Activated naive CD4-positive, alpha-beta T cell treated with anti-CD3 and anti-CD28 coated beads, Interleukin-2, amount 50 U/mL, for 72 hours (primary cell): Measurements from ENCODE around the gene RRAS. TPM values are rescaled to one million over a fixed set of nuclear protein-coding genes. Genes with fewer than 3 reads are reported as not detected.
"Not testable (repeated sequence)": the region's sequence is repeated elsewhere in the genome, so short reads cannot be mapped to it uniquely, and the experiment has no call there.

ENCODE experiments used
- ATAC-seq, 2 donors: fragments of 150-1000 bp; cut with Tn5 transposase; 2 replicates each; pipeline ENCODE4 v1.10.0; 2021; ENCODE audit warnings: mild to moderate bottlenecking in 2 of 2, moderate library complexity in 2 of 2
- DNase-seq, 2 donors: peaks; one replicate each; pipeline ENCODE4 v3.0.0; 2021 to 2022; ENCODE audit warnings: low spot score in 2 of 2
- H3K27ac Mint-ChIP-seq, 2 donors: one replicate each; pipeline ENCODE4 v1.8.0; 2022; ENCODE audit warnings: mild to moderate bottlenecking in 2 of 2, mixed read lengths in 2 of 2
- H3K36me3 Mint-ChIP-seq, 2 donors: one replicate each; pipeline ENCODE4 v1.8.0; 2022; ENCODE audit warnings: mixed read lengths in 2 of 2
- H3K9me3 Mint-ChIP-seq, 2 donors: one replicate each; pipeline ENCODE4 v1.8.0; 2022; ENCODE audit warnings: mixed read lengths in 2 of 2
- total RNA-seq, 2 donors: library from RNA; stranded (reverse); gene quantifications; one replicate each; pipeline ENCODE4 v1.2.3, GENCODE V29; 2022

RRAS gene
- total RNA-seq, 2 donors from 2014 or later, result 6.0 to 12.9 TPM

DNA sequence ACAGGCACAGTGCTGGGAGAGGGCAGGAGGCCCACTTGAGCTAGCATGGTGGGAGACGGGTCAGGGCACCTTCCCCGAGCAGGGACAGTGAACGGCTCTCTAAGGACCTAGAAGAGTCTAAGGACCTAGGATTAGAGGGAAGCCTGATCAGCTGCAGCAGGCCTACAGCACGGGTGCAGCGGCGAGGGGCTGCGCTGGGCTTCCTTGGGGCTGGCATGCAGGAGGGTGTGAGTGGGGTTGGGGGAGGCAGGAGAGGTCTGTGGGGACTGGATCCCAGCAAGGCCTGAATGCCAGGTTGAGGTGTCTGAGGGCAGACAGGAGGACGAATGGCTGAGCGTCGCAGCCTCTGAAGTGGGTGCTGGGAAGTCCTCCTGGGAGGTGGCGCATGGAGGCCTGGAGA is 5.6 kb upstream of the RRAS start:
- H3K36me3 Mint-ChIP-seq, result peaks cover 12 to 16% of the 10 kb centered on the region in 2 donors
- no peak for ATAC-seq

GRCh38 chr19:49643466-49643865 is 3.5 kb upstream of the RRAS start:
- Mint-ChIP-seq H3K36me3 (peaks cover 15 to 19% of the 10 kb centered on the region in 2 donors), H3K9me3 (no peaks in the 10 kb centered on the region), H3K27ac (peak overlapping the region; percentile 99)
- no peak for ATAC-seq
- no peak for DNase-seq

More for the DNA sequence above, 5.6 kb upstream of the RRAS start:
- DNase-seq, result no peak
- peak overlapping the region in 1 of 2 donors; percentile 22 for H3K27ac Mint-ChIP-seq
- no peaks in the 10 kb centered on the region for H3K9me3 Mint-ChIP-seq

DNA sequence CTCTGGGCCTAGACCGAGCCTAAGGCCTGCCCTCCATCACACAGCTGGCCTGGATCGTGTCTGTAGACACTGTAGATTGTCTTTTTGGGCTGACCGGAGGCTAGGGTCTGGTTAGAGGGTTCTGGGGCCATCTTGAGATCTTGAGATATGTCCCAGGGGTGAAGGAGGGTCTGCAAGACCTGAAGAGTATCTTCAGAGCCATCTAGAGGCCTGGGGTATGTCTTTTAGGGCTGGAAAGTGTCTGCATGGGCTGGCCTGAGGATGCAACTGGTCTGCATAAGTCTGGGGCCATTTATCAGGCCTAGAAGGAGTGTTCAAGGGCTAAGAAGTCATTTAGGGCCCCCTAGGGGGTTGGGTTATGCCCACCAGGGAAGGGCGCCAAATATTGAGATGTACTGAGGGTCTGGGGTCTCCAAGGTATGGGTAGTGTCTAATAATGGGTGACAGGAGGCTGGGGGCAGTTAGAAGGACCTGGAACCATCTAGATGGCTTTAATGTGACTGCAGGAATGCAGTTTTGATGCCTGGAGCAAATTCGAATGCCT is 2.6 kb upstream of the RRAS start:
- Mint-ChIP-seq H3K36me3 (peaks cover 15 to 19% of the 10 kb centered on the region in 2 donors), H3K9me3 (no peaks in the 10 kb centered on the region), H3K27ac (peak overlapping the region; percentile 99)
- DNase-seq (no peak), ATAC-seq (no peak)

GRCh38 chr19:49641688-49642491 is 1.9 kb upstream of the RRAS start, which contains the start of gene SCAF1:
Gene SCAF1, plus strand, starts transcription at chr19:49642209. Its CDS starts 2,818 bp downstream, at chr19:49645027.
- H3K36me3 Mint-ChIP-seq, result peaks cover 15 to 18% of the 10 kb centered on the region in 2 donors
- H3K9me3 Mint-ChIP-seq, result no peaks in the 10 kb centered on the region
- DNase-seq (peak; percentile 99 to 100), ATAC-seq (peak; percentile 69 to 75)
- peak within 1 kb of the TSS; percentile 99 for H3K27ac Mint-ChIP-seq

DNA sequence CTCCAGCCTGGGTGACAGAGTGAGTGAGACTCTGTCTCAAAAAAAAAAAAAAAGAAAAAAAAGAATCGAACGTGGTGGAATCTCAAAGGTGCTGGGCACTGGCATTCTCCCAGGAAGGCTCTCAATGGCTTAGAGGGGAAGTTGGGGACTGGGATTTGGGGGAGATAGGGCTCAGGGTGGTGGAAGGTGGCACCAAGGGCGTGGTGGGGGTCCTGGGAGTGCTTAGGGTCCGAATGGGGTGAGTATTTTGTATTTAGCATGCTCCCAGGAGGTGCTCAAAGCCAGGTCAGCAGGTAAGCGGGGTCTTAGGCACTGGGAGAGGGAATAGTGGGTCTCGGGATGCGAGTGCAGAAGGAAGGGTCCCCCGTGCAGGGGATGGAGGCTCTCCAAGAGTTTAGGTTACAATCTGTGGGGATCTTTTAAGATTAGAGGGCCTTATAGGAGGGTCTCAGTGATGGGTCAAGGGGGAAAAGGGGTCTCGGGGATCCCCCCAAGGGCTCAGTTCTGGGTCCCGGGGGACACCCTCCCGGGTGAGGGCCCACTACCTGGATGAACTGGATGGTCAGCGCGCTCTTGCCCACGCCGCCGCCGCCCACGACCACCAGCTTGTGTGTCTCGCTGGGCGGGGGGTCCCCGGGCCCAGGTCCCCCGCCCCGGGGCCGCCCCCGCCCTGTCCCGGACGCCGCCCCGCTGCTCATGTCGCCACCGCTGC is 386 bp downstream of the RRAS start:
- ATAC-seq, result no peak

DNA sequence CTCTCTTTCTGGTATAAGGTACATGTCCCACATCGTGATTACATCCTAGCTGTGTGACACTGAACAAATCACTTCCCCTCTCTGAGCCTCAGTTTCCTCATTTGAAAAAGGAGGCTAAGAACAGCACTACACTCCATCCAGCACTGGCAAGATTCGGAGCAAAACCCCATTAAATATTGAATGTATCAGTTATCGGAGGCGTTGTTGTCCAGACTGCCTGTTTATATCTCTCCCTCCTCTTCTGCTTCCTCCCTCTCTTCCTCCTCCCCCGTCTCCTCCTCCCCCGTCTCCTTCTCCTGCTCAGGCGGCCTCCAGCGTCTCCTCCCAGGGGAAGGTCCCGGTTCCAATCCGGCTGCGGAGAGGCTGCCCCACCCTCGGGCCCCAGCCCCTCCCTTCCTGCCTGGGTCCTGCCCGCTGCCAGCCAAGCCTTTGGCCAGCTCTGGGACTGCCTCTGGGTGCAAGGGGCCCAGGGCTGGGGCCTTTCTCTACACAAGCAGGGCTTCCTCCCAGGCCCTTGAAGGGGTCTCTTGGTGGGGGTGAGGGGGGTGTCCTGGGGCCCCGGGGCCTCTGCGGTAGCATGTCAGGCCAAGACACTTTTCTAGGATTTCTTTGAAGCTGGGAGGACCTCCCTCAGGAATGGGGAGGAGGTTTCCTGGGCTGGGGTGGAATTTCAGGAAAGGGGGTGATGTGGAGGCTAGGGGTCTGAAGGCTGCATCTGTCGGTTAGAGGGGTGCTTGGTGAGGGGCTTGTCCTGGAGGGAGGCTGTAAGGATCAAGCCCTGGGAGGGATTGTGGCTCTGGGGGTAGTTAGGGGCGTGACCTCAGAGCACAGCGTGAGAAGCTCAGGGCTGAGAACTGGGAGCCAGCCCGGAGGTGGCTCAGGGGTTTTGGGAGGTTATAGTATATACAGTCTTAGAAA is 1.9 kb downstream of the RRAS start:
- DNase-seq, result peak in 1 of 2 donors; percentile 55
- Mint-ChIP-seq H3K9me3 (no peaks in the 10 kb centered on the region), H3K36me3 (peaks cover 12 to 15% of the 10 kb centered on the region in 2 donors), H3K27ac (peak overlapping the region in 1 of 2 donors; percentile 17)
- no peak for ATAC-seq

More for the DNA sequence above, 386 bp downstream of the RRAS start:
- no peak for DNase-seq
- H3K36me3 Mint-ChIP-seq, result peaks cover 12 to 15% of the 10 kb centered on the region in 2 donors
- H3K9me3 Mint-ChIP-seq, result no peaks in the 10 kb centered on the region
- peak overlapping the region; percentile 61 to 86 for H3K27ac Mint-ChIP-seq

DNA sequence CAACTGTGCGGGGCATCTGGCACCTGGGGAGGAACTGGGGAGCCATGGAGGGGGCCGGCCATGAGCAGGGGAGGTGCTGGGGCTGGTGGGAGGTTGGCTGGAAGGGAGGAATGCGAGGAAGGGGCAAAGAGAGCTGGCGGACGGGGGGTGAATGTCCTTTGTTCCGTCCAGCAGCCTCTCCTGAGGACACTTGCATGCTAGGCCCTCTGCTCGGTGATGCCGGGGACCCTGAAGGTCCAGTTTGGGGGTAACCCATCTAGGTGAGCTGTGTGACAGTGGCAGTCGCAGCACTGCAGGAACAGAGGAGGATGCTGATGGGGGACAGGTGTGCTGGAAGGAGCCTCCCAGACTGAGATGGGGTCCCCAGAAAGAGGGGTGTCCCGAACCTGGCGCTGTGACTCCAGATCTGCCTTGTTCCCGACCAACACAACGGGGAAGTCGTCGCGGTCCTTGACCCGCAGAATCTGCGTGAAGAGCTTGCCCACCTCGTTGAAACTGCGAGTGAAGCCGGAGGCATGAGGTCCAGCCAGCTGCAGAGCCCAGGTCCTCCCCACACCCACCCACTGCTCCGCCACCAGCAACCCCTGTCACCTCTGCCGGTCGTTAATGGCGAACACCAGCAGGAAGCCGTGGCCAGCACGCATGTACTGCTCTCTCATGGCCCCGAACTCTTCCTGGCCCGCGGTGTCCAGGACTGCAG is 3.6 kb downstream of the RRAS start:
- no peak overlapping the region for H3K27ac Mint-ChIP-seq
- ATAC-seq (no peak), DNase-seq (no peak)
- no peaks in the 10 kb centered on the region for H3K9me3 Mint-ChIP-seq
- H3K36me3 Mint-ChIP-seq, result peaks cover 7 to 8% of the 10 kb centered on the region in 2 donors

DNA sequence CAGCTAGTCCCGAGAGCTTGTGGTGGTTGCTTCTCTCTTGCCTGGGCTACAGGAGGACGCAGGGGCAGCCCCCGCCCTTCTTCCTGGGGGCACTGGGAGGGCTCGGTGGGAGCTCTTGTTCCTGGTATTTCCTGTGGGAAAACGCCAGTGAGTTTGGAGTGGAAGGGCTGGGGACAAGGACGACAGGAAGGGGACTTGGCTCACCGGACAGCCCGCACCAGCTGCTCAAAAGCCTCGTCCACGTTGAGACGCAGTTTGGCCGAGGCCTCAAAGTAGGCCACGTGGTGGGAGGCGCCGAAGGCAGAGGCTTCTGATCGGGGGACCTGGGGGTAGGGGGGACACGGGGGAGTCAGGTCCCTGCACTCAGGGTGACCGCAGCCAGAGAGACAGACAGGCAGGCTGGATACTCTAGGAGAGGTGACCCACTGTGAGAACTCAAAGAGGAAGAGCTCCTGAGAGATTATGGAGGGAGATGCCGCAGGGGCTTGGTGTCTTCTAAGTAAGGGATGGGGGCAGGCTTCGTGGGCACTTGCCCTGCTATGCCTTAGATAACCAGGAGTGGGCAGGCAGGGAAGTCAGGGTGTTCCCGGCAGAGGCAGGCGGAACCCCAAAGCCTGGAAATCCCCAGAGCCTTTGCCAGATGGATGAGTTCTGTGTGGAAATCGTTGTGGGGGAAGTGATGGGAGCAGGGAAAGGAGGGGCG is 4.3 kb downstream of the RRAS start:
- DNase-seq (no peak), ATAC-seq (no peak)
- Mint-ChIP-seq H3K9me3 (no peaks in the 10 kb centered on the region), H3K36me3 (peaks cover 3 to 5% of the 10 kb centered on the region in 2 donors), H3K27ac (peak overlapping the region; percentile 55 to 57)

GRCh38 chr19:49633273-49633672 is 6.7 kb downstream of the RRAS start:
- not testable (repeated sequence) for H3K27ac Mint-ChIP-seq, DNase-seq, ATAC-seq, H3K9me3 Mint-ChIP-seq, H3K36me3 Mint-ChIP-seq

GRCh38 chr19:49632576-49632975 is 7.4 kb downstream of the RRAS start:
- DNase-seq (no peak), ATAC-seq (no peak)
- H3K36me3 Mint-ChIP-seq, result no peaks in the 10 kb centered on the region
- H3K9me3 Mint-ChIP-seq, result no peaks in the 10 kb centered on the region
- peak overlapping the region; percentile 29 to 81 for H3K27ac Mint-ChIP-seq

- no peak for ATAC-seq
- H3K36me3 Mint-ChIP-seq, result no peaks in the 10 kb centered on the region
- H3K27ac Mint-ChIP-seq, result peak overlapping the region in 1 of 2 donors; percentile 81
- no peak for DNase-seq
- no peaks in the 10 kb centered on the region for H3K9me3 Mint-ChIP-seq
Measured at GRCh38 chr19:49631610-49632192, 8.2 kb downstream of the RRAS start.

DNA sequence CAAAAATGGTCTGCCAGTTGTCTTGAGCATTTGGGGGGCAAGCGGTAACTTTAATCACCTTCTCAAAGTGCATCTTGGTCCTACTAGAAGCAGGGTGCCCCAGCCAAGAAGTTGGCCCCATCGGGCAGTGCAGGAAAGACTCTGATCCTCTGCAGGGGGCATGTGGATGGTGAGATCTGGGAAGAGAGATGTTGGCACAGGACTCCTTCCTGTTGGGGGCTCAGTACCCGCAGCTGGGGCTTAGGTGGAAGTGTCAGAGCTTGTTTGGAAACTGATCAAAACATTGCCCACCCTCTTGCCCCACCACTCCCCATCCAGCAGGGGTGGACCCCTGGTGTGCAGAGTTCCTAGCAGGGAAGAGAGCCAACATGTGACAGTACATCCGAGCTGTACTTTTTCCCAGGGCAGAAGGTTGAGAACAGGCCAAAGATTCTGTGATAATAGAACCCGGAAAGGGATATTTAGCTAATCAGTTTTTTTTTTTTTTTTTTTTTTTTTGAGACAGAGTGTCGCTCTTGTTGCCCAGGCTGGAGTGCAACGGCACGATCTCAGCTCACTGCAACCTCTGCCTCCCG is 8.8 kb downstream of the RRAS start:
- no peaks in the 10 kb centered on the region for H3K9me3 Mint-ChIP-seq
- no peak for ATAC-seq
- no peaks in the 10 kb centered on the region for H3K36me3 Mint-ChIP-seq
- H3K27ac Mint-ChIP-seq, result no peak overlapping the region
- no peak for DNase-seq

DNA sequence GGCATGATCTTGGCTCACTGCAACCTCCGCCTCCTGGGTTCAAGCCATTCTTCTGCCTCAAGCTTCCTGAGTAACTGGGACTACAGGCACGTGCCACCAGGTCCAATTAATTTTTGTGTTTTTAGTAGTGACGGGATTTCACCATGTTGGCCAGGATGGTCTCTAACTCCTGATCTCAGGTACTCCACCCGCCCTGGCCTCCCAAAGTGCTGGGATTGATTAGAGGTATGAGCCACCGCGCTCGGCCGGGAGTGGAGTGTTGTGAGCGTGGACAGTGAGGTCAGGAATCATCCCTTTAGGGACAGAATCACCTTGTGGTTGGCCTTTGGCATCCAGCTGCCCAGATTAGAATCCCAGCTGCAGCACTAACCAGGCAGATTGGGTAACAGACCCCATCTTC is 10.3 kb downstream of the RRAS start:
- ATAC-seq, result no peak
- no peaks in the 10 kb centered on the region for H3K9me3 Mint-ChIP-seq
- H3K27ac Mint-ChIP-seq, result no peak overlapping the region
- H3K36me3 Mint-ChIP-seq, result no peaks in the 10 kb centered on the region
- DNase-seq, result no peak

- H3K27ac Mint-ChIP-seq, result no peak overlapping the region
- ATAC-seq (no peak), DNase-seq (no peak)
- H3K9me3 Mint-ChIP-seq, result no peaks in the 10 kb centered on the region
- no peaks in the 10 kb centered on the region for H3K36me3 Mint-ChIP-seq
Measured at GRCh38 chr19:49626226-49626625, 13.7 kb downstream of the RRAS start.
